GM23338 (cell line): Measurements from ENCODE around the gene INPP5D. TPM values are rescaled to one million over a fixed set of nuclear protein-coding genes. Genes with fewer than 3 reads are reported as not detected.
A peak's percentile ranks its signal among the peaks of the same experiment; 100 is the strongest.

Experiments
- ATAC-seq: fragments of 200-7000 bp; cut with Tn5 transposase; 3 replicates; pipeline ENCODE4 v1.9.1; 2020
- DNase-seq: peaks from one replicate; pipeline ENCODE4 v3.0.0-alpha.2; 2015; ENCODE audit warnings: low spot score
- H2AFZ ChIP-seq: fragments of 200-600 bp; sonication (generic); 2 replicates; pipeline ENCODE4 v1.8.0; 2016; ENCODE audit warnings: antibody characterized with exemption, mild to moderate bottlenecking, moderate library complexity
- H3F3A ChIP-seq: fragments of 200-600 bp; sonication (generic); replicated peaks from 2 replicates; pipeline ENCODE4 v1.8.0; 2017; ENCODE audit warnings: antibody characterized with exemption, mixed run types, low read depth
- H3K27ac ChIP-seq: fragments of 200-600 bp; sonication (generic); 2 replicates; pipeline ENCODE4 v1.6.1; 2016; ENCODE audit warnings: low read depth
- H3K27me3 ChIP-seq: fragments of 200-600 bp; sonication (generic); 2 replicates; pipeline ENCODE4 v1.8.0; 2016; ENCODE audit warnings: mild to moderate bottlenecking, mixed run types, moderate library complexity; ENCODE audit not compliant: insufficient read depth
- H3K36me3 ChIP-seq: fragments of 200-600 bp; sonication (generic); 2 replicates; pipeline ENCODE4 v1.8.0; 2016; ENCODE audit warnings: mild to moderate bottlenecking; ENCODE audit not compliant: insufficient read depth
- H3K4me1 ChIP-seq: fragments of 200-600 bp; sonication (generic); 2 replicates; pipeline ENCODE4 v1.8.0; 2016; ENCODE audit warnings: mild to moderate bottlenecking, moderate library complexity; ENCODE audit not compliant: insufficient read depth
- H3K4me2 ChIP-seq: fragments of 200-600 bp; sonication (generic); 2 replicates; pipeline ENCODE4 v1.7.1; 2017; ENCODE audit warnings: mixed run types
- H3K4me3 ChIP-seq: fragments of 200-600 bp; sonication (generic); 2 replicates; pipeline ENCODE4 v1.6.1; 2016; ENCODE audit warnings: mixed run types
- H3K79me2 ChIP-seq: fragments of 200-600 bp; sonication (generic); replicated peaks from 2 replicates; pipeline ENCODE4 v1.8.0; 2017; ENCODE audit warnings: mild to moderate bottlenecking; ENCODE audit not compliant: insufficient read depth
- H3K9me2 ChIP-seq: fragments of 200-600 bp; sonication (generic); 2 replicates; pipeline ENCODE4 v1.8.0; 2017; ENCODE audit not compliant: insufficient read depth
- H4K20me1 ChIP-seq: fragments of 200-600 bp; sonication (generic); replicated peaks from 2 replicates; pipeline ENCODE4 v1.8.0; 2017; ENCODE audit warnings: mild to moderate bottlenecking; ENCODE audit not compliant: insufficient read depth
- H3K27ac Mint-ChIP-seq: 2 replicates; pipeline ENCODE4 v1.8.0; 2020; ENCODE audit warnings: inconsistent platforms, mild to moderate bottlenecking, moderate library complexity, mixed read lengths
- H3K27me3 Mint-ChIP-seq: 3 replicates; pipeline ENCODE4 v1.8.0; 2022; ENCODE audit warnings: low read depth, mild to moderate bottlenecking, moderate library complexity, mixed read lengths, inconsistent platforms; ENCODE audit not compliant: insufficient read depth, poor library complexity
- H3K36me3 Mint-ChIP-seq: 3 replicates; pipeline ENCODE4 v1.8.0; 2021; ENCODE audit warnings: low read depth, mild to moderate bottlenecking, inconsistent platforms, moderate library complexity, mixed read lengths
- H3K4me1 Mint-ChIP-seq: 3 replicates; pipeline ENCODE4 v1.8.0; 2020; ENCODE audit warnings: mild to moderate bottlenecking, inconsistent platforms, mixed read lengths
- H3K4me3 Mint-ChIP-seq: 3 replicates; pipeline ENCODE4 v1.8.0; 2021; ENCODE audit warnings: moderate library complexity, mild to moderate bottlenecking, inconsistent platforms, mixed read lengths
- H3K9me3 Mint-ChIP-seq: 3 replicates; pipeline ENCODE4 v1.8.0; 2020; ENCODE audit warnings: moderate library complexity, mild to moderate bottlenecking, inconsistent platforms, mixed read lengths
- ETS1 ChIP-seq: IDR thresholded peaks from 2 replicates; pipeline ENCODE4 v1.6.1; 2016; ENCODE audit warnings: antibody characterized with exemption
- POLR2AphosphoS5 ChIP-seq: IDR thresholded peaks from 2 replicates; pipeline ENCODE4 v1.6.1; 2016; ENCODE audit warnings: antibody characterized with exemption, low read depth
- REST ChIP-seq: IDR thresholded peaks from one replicate; pipeline ENCODE4 v1.6.1; 2018; ENCODE audit warnings: antibody characterized with exemption; ENCODE audit not compliant: unreplicated experiment
- ZNF114 ChIP-seq: fragments of 250-450 bp; sonication (Bioruptor Pico); IDR thresholded peaks from 2 replicates; pipeline ENCODE4 v1.5.0; 2020; ENCODE audit warnings: mild to moderate bottlenecking, moderate library complexity
- ZNF331 ChIP-seq: fragments of 250-450 bp; sonication (Bioruptor Pico); IDR thresholded peaks from 2 replicates; pipeline ENCODE4 v1.5.0; 2020; ENCODE audit warnings: low read depth, mild to moderate bottlenecking, moderate library complexity
- polyA plus RNA-seq: library from polyadenylated mRNA; unstranded; fragments of >200 nt; fragmentation: Nextera tagmentation; extraction: Ambion mirVana; gene quantifications from 2 replicates; pipeline ENCODE4 v1.2.1, GENCODE V29; 2016
- total RNA-seq: library from RNA; depleted of rRNA; stranded (reverse); fragments of >200 nt; shearing (Covaris generic); gene quantifications from 2 replicates; pipeline ENCODE4 v1.2.3, GENCODE V29; 2014
- TF ChIP-seq, protein P1 (sequence below), 2 experiments: fragments of 200-600 bp in 1 of 2; sonication (generic) in 1 of 2; conservative IDR thresholded peaks; 2 replicates each; pipeline versions ENCODE4 v1.5.1 to v1.6.1; 2016 to 2017; ENCODE audit warnings: antibody characterized with exemption in 2 of 2, low read depth in 2 of 2, mild to moderate bottlenecking in 2 of 2, moderate library complexity in 1 of 2

INPP5D gene
- total and polyA plus RNA-seq, 2 experiments from 2014 or later: 6.6 to 8.3 TPM

DNA sequence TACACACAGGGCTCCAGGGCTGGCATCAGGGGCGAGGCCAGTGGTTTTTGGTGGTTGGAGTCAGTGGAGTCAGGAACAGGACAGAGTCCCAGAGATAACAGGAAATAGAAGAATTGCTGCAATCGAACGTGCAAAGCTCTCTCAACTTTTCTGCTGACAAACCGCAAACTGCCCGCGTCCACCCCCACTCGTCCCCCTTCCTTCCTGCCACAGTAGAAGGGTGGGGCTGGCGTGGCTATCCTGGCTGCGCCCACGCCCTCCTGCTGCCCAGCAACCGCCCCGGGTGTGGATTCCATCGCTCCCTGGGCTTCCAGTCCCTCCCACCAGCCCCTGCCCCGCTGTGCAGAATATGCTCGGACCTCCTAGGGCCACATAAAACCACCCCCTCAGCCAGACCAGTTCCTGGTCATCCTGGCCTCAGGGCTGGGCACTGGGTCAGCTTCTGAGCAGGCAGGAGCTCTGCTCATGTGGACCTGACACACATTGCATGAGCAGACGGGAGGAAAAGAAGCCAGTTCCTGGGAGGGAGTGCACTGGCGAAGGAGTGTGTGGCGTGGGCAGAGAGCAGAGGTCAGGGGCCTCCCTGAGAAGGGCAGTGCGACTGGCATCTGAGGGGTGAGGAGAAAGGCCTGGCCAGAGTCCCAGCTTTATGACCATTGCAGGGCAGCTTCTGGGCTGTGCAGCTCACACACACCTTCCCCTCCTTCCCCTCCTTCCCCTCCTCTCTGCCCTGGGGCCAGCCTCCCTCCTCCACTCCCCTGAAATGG, 105.9 kb downstream of the INPP5D start (continued):
- TF ChIP-seq REST: no peak
- no peak for TF ChIP-seq ETS1
- no peak for TF ChIP-seq ZNF331 (CRISPR knock-in tag)
- TF ChIP-seq, protein P1, sequence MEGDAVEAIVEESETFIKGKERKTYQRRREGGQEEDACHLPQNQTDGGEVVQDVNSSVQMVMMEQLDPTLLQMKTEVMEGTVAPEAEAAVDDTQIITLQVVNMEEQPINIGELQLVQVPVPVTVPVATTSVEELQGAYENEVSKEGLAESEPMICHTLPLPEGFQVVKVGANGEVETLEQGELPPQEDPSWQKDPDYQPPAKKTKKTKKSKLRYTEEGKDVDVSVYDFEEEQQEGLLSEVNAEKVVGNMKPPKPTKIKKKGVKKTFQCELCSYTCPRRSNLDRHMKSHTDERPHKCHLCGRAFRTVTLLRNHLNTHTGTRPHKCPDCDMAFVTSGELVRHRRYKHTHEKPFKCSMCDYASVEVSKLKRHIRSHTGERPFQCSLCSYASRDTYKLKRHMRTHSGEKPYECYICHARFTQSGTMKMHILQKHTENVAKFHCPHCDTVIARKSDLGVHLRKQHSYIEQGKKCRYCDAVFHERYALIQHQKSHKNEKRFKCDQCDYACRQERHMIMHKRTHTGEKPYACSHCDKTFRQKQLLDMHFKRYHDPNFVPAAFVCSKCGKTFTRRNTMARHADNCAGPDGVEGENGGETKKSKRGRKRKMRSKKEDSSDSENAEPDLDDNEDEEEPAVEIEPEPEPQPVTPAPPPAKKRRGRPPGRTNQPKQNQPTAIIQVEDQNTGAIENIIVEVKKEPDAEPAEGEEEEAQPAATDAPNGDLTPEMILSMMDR (conservative IDR thresholded peaks at IDR 0.05; ENCODE audit: low read depth in 2 of 2): no peak
- TF ChIP-seq ZNF114 (CRISPR knock-in tag): no peak

DNA sequence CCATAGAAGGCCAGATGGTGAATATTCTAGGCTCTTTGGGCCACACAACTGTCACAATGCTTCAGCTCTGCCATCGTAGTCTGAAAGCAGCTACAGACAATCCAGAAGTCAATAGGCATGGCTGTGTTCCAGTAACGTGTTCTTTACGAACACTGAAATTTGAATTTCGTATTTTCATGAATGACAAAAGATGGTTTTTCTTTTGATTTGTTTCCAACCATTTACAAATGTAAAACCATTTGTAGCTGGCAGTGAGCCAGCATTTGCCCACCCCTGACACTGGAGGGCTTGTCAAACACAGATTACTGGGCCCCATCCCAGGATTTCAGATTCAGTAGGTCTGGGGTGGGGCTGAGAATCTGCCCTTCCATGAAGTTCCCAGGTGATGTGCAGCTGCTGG, 108.3 kb downstream of the INPP5D start:
- Histone ChIP-seq H3F3A (no peaks in the 10 kb centered on the region), H4K20me1 (no peaks in the 10 kb centered on the region), H3K9me2 (no peaks in the 10 kb centered on the region), H3K27me3 (no peaks in the 10 kb centered on the region), H3K36me3 (no peaks in the 10 kb centered on the region), H3K4me2 (no peak overlapping the region), H2AFZ (no peak overlapping the region), H3K27ac (no peak overlapping the region), H3K4me3 (no peak overlapping the region), H3K79me2 (no peaks in the 10 kb centered on the region), H3K4me1 (peaks cover 16% of the 10 kb centered on the region)
- H3K27me3 Mint-ChIP-seq: peaks cover 8% of the 10 kb centered on the region
- H3K27ac Mint-ChIP-seq: no peak overlapping the region
- H3K4me3 Mint-ChIP-seq: no peak overlapping the region
- H3K4me1 Mint-ChIP-seq: peaks cover 13% of the 10 kb centered on the region
- H3K36me3 Mint-ChIP-seq: peaks cover 15% of the 10 kb centered on the region; the same call in 2 of the 3 replicates
- DNase-seq (peak; percentile 8), ATAC-seq (peak; percentile 36)
- no peaks in the 10 kb centered on the region for H3K9me3 Mint-ChIP-seq
- TF ChIP-seq, protein P1 (conservative IDR thresholded peaks at IDR 0.05; ENCODE audit: low read depth in 2 of 2): no peak
- TF ChIP-seq REST (no peak), POLR2AphosphoS5 (no peak), ZNF331 (CRISPR knock-in tag) (no peak)
